ENCODE measurements around the gene FNIP2.

The FNIP2 gene

DNA sequence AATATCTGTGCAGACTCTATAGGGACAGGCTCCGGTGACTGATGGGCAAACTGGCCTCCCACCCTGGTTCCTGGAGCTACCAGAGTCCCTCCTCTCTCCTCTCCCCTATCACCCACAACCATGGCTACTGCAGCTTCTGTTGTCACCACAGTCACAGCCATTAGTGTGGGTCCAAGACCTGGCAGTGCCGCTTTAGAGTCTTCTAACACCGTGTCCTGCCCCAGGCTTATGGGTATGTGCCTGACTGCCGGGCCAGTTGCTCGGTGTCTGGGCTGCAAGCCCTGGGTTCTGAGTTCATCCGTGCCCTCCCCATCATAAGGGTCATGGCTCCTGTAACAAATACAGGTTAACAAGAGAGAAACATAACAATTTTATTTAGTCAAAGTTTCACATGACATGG, 85.4 kb downstream of the FNIP2 start:
- Histone ChIP-seq H3K9ac (ENCODE audit: low read depth, low read length) (no peak overlapping the region), H3K9me3 (ENCODE audit: control insufficient read depth, insufficient read depth, low read length) (no peaks in the 10 kb centered on the region), H3K36me3 (ENCODE audit: control insufficient read depth, insufficient read depth, low read length) (no peaks in the 10 kb centered on the region), H3K4me3 (ENCODE audit: low read depth, low read length) (no peak overlapping the region), H3K4me1 (ENCODE audit: control insufficient read depth, insufficient read depth, low read length) (no peaks in the 10 kb centered on the region), H3K27me3 (ENCODE audit: control insufficient read depth, insufficient read depth, low read length) (no peaks in the 10 kb centered on the region)

DNA sequence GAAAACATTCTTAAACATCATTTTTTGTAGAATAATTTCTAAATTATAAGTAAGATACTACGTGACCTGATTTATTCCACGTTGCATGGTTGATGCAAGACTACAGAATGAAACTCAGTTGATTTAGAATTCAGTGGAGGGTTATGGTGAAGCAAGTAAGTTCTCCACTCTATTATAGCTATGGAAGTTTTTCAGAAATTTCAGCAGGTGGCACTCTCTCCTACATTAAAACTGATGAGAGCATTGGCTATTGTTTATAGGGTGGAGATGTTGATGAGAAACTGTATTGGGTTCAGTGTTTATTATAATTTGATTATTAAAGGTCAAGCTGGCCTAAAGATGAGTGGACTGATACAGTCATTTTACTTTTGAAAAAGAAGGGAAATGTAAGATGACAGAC, 88.0 kb downstream of the FNIP2 start:
- Histone ChIP-seq H3K9me3 (ENCODE audit: control insufficient read depth, insufficient read depth, low read length) (no peaks in the 10 kb centered on the region), H3K4me3 (ENCODE audit: low read depth, low read length) (no peak overlapping the region), H3K36me3 (ENCODE audit: control insufficient read depth, insufficient read depth, low read length) (no peaks in the 10 kb centered on the region), H3K27me3 (ENCODE audit: control insufficient read depth, insufficient read depth, low read length) (no peaks in the 10 kb centered on the region), H3K9ac (ENCODE audit: low read depth, low read length) (no peak overlapping the region), H3K4me1 (ENCODE audit: control insufficient read depth, insufficient read depth, low read length) (no peaks in the 10 kb centered on the region)

DNA sequence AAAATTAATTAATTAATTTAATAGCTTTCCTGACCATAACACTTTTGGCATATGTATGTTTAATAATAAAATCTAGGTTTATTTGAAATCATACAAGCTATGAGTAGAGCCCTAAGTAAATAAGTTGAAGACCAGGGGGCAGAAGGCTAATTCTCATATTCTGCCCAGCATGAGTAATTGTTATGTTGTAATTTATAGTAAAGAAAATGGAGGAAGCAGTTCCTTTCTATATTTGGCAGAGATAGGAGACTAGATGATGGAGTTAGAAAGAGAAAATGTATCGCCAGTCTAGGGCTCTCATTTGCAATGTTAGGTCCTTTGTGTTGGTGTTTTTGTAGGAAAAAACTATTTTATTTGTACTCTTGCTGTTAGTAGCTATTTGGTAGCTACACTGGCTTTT, 89.1 kb downstream of the FNIP2 start:
- no peaks in the 10 kb centered on the region for H3K27me3 ChIP-seq (ENCODE audit: control insufficient read depth, insufficient read depth, low read length)
- H3K9me3 ChIP-seq (ENCODE audit: control insufficient read depth, insufficient read depth, low read length): no peaks in the 10 kb centered on the region
- H3K4me3 ChIP-seq (ENCODE audit: low read depth, low read length): no peak overlapping the region
- no peak overlapping the region for H3K9ac ChIP-seq (ENCODE audit: low read depth, low read length)
- no peaks in the 10 kb centered on the region for H3K36me3 ChIP-seq (ENCODE audit: control insufficient read depth, insufficient read depth, low read length)
- H3K4me1 ChIP-seq (ENCODE audit: control insufficient read depth, insufficient read depth, low read length): no peaks in the 10 kb centered on the region

DNA sequence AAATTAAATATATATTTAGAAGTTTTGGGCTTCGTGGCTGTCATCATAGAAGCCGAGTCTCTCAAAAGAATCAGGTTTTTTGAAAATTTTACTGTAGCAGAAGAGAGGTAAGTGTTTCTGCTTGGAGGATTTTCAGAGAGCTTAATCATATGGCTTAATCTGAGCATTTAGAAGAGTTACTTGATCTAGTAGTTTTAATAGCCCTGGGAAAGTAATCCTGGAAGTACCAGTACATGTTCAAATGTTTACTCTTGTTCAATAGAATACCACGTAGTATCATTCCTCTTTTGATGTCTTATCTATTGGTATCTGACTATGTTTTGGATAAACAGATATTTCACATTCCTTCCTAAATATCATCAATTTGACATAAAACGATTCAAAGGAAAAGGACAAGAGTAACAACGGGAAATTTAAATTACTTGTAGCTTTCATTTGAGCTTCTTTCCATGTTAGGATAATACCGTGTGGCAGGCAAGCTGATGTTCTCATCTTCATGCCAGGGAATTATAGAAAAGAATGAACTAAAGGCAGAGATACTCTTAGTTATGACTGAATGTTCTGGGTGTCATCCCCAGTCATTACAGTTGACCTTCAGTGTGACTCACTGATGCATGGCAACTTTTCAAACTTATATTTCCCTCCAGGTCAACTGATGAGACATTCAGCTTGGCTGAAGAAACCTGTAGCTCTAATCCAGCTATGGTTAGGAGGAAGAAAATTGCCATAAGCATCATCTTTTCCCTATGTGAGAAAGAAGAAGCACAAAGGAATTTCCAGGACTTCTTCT, 89.8 kb downstream of the FNIP2 start:
- Histone ChIP-seq H3K4me1 (ENCODE audit: control insufficient read depth, insufficient read depth, low read length) (no peaks in the 10 kb centered on the region), H3K9ac (ENCODE audit: low read depth, low read length) (no peak overlapping the region), H3K9me3 (ENCODE audit: control insufficient read depth, insufficient read depth, low read length) (no peaks in the 10 kb centered on the region), H3K4me3 (ENCODE audit: low read depth, low read length) (no peak overlapping the region), H3K36me3 (ENCODE audit: control insufficient read depth, insufficient read depth, low read length) (no peaks in the 10 kb centered on the region), H3K27me3 (ENCODE audit: control insufficient read depth, insufficient read depth, low read length) (no peaks in the 10 kb centered on the region)

DNA sequence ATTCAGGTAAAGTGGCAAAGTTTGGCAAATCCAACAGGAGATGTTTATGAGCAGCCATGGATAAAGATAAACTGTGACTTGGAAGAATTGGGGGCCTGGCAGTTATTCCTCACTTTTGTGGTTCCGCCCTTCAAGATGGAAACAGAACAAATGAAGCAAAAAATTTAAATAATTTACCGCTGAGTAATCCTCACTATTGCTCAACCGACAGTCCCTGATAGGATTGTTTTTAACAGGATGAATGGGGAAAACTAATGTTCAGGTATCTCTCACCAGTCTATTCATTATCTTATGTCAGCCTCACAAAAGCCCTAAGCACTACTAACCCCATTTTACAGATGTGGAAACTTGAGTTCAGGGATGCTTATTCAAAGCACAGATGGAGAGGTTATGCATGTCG, 90.8 kb downstream of the FNIP2 start:
- no peaks in the 10 kb centered on the region for H3K4me1 ChIP-seq (ENCODE audit: control insufficient read depth, insufficient read depth, low read length)
- H3K27me3 ChIP-seq (ENCODE audit: control insufficient read depth, insufficient read depth, low read length): no peaks in the 10 kb centered on the region
- no peaks in the 10 kb centered on the region for H3K9me3 ChIP-seq (ENCODE audit: control insufficient read depth, insufficient read depth, low read length)
- no peaks in the 10 kb centered on the region for H3K36me3 ChIP-seq (ENCODE audit: control insufficient read depth, insufficient read depth, low read length)
- H3K9ac ChIP-seq (ENCODE audit: low read depth, low read length): no peak overlapping the region
- no peak overlapping the region for H3K4me3 ChIP-seq (ENCODE audit: low read depth, low read length)

DNA sequence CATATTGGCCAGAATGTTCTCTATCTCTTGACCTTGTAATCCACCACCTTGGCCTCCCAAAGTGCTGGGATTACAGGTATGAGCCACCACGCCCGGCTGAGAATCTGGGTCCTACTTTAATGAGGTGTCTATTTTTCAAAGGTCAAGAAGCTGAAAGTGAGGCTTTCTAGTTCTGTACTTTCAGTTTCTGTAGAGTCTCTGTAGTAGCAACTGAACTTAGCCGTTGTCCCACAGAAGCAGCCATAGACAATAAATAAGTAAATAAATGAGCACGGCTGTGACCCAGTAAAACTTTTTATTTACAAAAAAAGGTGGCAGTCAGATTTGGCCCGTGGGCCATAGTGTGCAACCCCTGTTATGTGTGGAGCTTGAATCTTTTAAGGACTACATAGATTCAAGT, 92.0 kb downstream of the FNIP2 start:
- Histone ChIP-seq H3K9ac (ENCODE audit: low read depth, low read length) (no peak overlapping the region), H3K4me1 (ENCODE audit: control insufficient read depth, insufficient read depth, low read length) (no peaks in the 10 kb centered on the region), H3K27me3 (ENCODE audit: control insufficient read depth, insufficient read depth, low read length) (no peaks in the 10 kb centered on the region), H3K36me3 (ENCODE audit: control insufficient read depth, insufficient read depth, low read length) (no peaks in the 10 kb centered on the region), H3K4me3 (ENCODE audit: low read depth, low read length) (no peak overlapping the region), H3K9me3 (ENCODE audit: control insufficient read depth, insufficient read depth, low read length) (no peaks in the 10 kb centered on the region)

DNA sequence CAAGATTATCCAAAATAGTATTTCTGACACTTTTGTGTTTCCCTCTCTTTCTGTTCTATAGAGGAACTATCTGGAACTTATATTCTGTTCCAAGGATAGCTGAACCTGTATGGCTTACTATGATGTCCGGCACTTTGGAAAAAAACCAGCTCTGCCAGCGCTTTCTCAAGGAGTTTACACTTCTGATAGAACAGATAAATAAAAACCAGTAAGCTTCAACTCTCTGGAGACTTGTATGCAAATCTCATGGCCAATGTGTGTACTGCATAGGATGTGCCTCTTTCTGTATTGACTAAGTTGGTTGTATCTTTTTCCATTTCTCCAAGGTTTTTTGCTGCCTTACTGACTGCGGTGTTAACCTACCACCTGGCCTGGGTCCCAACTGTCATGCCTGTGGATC, 92.5 kb downstream of the FNIP2 start:
- H3K36me3 ChIP-seq (ENCODE audit: control insufficient read depth, insufficient read depth, low read length): no peaks in the 10 kb centered on the region
- H3K9ac ChIP-seq (ENCODE audit: low read depth, low read length): no peak overlapping the region
- H3K4me1 ChIP-seq (ENCODE audit: control insufficient read depth, insufficient read depth, low read length): no peaks in the 10 kb centered on the region
- no peaks in the 10 kb centered on the region for H3K9me3 ChIP-seq (ENCODE audit: control insufficient read depth, insufficient read depth, low read length)
- H3K27me3 ChIP-seq (ENCODE audit: control insufficient read depth, insufficient read depth, low read length): no peaks in the 10 kb centered on the region
- no peak overlapping the region for H3K4me3 ChIP-seq (ENCODE audit: low read depth, low read length)

DNA sequence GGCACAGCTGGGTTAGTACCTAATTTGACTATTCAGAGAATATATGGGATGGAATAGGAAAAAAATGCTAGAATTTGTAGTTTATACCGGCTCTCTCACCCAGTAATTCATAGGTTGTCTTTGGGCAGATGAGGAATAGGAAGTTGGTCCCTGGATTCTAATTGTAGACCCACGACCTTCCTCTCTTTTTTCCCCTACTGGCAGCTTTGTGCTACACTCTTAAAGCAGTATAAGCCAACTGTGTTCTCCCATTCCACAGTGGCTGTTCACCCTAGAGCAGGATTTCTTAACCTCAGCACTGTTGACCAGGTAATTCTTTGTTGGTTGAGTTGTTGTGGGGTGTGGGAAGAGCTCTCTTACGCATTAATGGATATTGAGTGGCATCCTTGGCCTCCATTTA, 92.9 kb downstream of the FNIP2 start:
- Histone ChIP-seq H3K36me3 (ENCODE audit: control insufficient read depth, insufficient read depth, low read length) (no peaks in the 10 kb centered on the region), H3K9me3 (ENCODE audit: control insufficient read depth, insufficient read depth, low read length) (no peaks in the 10 kb centered on the region), H3K4me1 (ENCODE audit: control insufficient read depth, insufficient read depth, low read length) (no peaks in the 10 kb centered on the region), H3K9ac (ENCODE audit: low read depth, low read length) (no peak overlapping the region), H3K4me3 (ENCODE audit: low read depth, low read length) (no peak overlapping the region), H3K27me3 (ENCODE audit: control insufficient read depth, insufficient read depth, low read length) (no peaks in the 10 kb centered on the region)

DNA sequence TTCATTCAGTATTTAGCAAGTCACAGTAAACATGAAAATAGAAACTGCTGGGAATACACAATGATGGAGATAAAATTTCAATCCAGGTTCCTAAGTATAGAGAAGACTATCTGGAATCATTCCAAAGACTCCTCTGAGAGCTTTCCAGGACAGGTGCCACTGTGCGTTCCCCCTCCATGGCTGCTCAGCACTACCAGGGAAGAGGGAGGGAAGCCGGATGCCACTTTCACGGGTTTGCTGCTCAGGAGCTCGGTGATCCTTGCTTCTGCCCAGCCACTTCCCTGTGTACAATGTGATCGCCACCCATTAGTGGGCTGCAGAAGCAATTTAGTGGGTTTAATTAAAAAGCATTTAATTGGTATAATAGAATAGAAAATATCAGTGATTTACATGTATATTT, 94.5 kb downstream of the FNIP2 start:
- Histone ChIP-seq H3K36me3 (ENCODE audit: control insufficient read depth, insufficient read depth, low read length) (no peaks in the 10 kb centered on the region), H3K27me3 (ENCODE audit: control insufficient read depth, insufficient read depth, low read length) (no peaks in the 10 kb centered on the region), H3K9me3 (ENCODE audit: control insufficient read depth, insufficient read depth, low read length) (no peaks in the 10 kb centered on the region), H3K4me1 (ENCODE audit: control insufficient read depth, insufficient read depth, low read length) (no peaks in the 10 kb centered on the region), H3K4me3 (ENCODE audit: low read depth, low read length) (no peak overlapping the region), H3K9ac (ENCODE audit: low read depth, low read length) (no peak overlapping the region)

DNA sequence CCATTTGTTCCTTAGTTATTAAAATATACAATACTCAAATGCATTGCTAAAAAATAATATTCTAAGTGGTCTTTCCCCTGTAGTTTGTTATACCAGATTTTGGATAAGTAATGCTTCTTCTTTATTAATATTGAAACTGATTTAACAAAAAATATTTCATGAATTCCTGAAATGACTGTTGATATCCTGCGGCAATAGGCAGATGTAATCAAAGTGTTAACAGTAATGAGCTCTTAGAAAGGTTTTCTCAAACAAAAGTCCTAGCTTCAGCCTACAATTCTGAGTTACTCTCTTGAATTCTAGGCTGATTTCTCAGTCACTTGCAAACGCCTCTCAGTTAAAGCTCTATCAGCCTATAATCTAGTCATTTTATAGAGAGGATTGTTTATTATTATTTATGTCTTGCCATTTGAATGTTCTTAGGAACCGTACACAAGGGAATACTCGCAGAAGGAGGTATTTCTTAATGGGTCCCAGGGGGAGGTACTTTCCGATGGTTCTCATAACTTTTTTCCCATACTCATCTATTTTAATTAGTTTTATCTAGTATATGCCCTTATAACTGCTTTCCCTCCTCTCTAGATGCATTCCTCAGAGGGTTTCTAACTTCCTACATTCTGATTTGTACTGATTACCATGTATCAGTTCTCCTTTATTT, 96.8 kb downstream of the FNIP2 start:
- Histone ChIP-seq H3K27me3 (ENCODE audit: control insufficient read depth, insufficient read depth, low read length) (no peaks in the 10 kb centered on the region), H3K9ac (ENCODE audit: low read depth, low read length) (no peak overlapping the region), H3K9me3 (ENCODE audit: control insufficient read depth, insufficient read depth, low read length) (no peaks in the 10 kb centered on the region), H3K4me1 (ENCODE audit: control insufficient read depth, insufficient read depth, low read length) (no peaks in the 10 kb centered on the region), H3K4me3 (ENCODE audit: low read depth, low read length) (no peak overlapping the region), H3K36me3 (ENCODE audit: control insufficient read depth, insufficient read depth, low read length) (peaks cover 3% of the 10 kb centered on the region)

DNA sequence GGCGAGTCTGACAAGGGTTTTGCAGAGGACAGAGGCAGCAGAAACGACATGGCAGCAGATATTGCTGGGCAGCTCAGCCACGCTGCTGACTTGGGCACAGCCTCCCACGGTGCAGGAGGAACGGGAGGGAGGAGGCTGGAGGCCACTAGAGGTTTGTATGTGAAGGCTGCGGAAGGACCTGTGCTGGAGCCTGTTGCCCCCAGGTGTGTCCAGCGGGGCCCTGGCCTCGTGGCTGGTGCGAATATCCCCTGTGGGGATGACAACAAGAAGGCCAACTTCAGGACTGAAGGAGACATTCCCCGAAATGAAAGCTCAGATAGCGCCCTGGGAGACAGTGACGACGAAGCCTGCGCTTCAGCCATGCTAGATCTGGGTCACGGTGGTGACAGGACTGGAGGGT, 100.2 kb downstream of the FNIP2 start:
- H3K27me3 ChIP-seq (ENCODE audit: control insufficient read depth, insufficient read depth, low read length): no peaks in the 10 kb centered on the region
- H3K9ac ChIP-seq (ENCODE audit: low read depth, low read length): no peak overlapping the region
- peaks cover 5% of the 10 kb centered on the region for H3K4me1 ChIP-seq (ENCODE audit: control insufficient read depth, insufficient read depth, low read length)
- no peaks in the 10 kb centered on the region for H3K9me3 ChIP-seq (ENCODE audit: control insufficient read depth, insufficient read depth, low read length)
- no peak overlapping the region for H3K4me3 ChIP-seq (ENCODE audit: low read depth, low read length)
- peaks cover 3% of the 10 kb centered on the region for H3K36me3 ChIP-seq (ENCODE audit: control insufficient read depth, insufficient read depth, low read length)

DNA sequence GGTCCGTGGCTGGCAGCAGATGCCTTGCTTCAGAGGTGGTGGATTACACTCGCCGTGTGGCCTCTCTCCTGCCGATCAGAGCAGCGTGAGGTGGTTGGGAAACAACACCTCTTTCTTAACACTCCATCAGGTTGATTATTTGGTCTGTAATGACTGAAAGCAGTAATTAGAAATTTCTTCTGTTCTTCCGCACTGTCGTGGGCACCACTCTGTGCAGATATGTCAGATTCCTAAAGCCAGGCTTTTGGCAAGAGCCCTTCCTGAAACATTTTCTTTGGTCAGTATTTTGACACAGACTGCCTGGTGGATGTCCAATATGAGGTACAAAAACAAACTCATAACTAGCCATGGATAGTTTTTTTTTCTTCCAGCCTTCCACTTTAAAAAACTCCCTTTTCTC, 100.9 kb downstream of the FNIP2 start:
- H3K4me1 ChIP-seq (ENCODE audit: control insufficient read depth, insufficient read depth, low read length): peaks cover 5% of the 10 kb centered on the region
- H3K36me3 ChIP-seq (ENCODE audit: control insufficient read depth, insufficient read depth, low read length): peaks cover 3% of the 10 kb centered on the region
- H3K9ac ChIP-seq (ENCODE audit: low read depth, low read length): no peak overlapping the region
- H3K4me3 ChIP-seq (ENCODE audit: low read depth, low read length): no peak overlapping the region
- H3K27me3 ChIP-seq (ENCODE audit: control insufficient read depth, insufficient read depth, low read length): no peaks in the 10 kb centered on the region
- H3K9me3 ChIP-seq (ENCODE audit: control insufficient read depth, insufficient read depth, low read length): no peaks in the 10 kb centered on the region

Data from iPS-15b (cell line).